GM12878 (cell line): ENCODE measurements around the gene SIRT5. TPM values are rescaled to one million over a fixed set of nuclear protein-coding genes. Genes with fewer than 3 reads are reported as not detected.

Source experiments
- ATAC-seq: fragments of 200-7000 bp; cut with Tn5 transposase; 3 replicates; pipeline ENCODE4 v1.9.1; 2020; ENCODE audit warnings: mild to moderate bottlenecking, moderate library complexity
- BruUV-seq: library from RNA; stranded (reverse); fragments of 400-500 nt; replicated peaks from 2 replicates; lab custom pipeline; 2021; lab: Mats Ljungman, UMichigan
- CTCF ChIA-PET: fragments of 300-600 bp; sonication (Branson Sonifier 250); formaldehyde crosslinking; extraction: SDS; loops from one replicate; lab custom pipeline; 2021; ENCODE audit warnings: inconsistent platforms; lab: Yijun Ruan, JAX
- POLR2A ChIA-PET: fragments of 350-600 bp; formaldehyde crosslinking; extraction: SDS; loops from one replicate; lab custom pipeline; 2021; ENCODE audit warnings: inconsistent platforms; lab: Charles Lee
- RAD21 ChIA-PET: fragments of 300-600 bp; sonication (Branson Sonifier 250); formaldehyde crosslinking; loops from one replicate; lab custom pipeline; 2023; ENCODE audit warnings: antibody characterized with exemption; ENCODE audit not compliant: unreplicated experiment; lab: Charles Lee
- SMC1A ChIA-PET: fragments of 300-600 bp; sonication (Branson Sonifier 250); formaldehyde crosslinking; loops from one replicate; lab custom pipeline; 2023; ENCODE audit not compliant: unreplicated experiment, uncharacterized antibody; lab: Charles Lee
- DNase-seq: peaks from one replicate; pipeline ENCODE4 v3.0.0-alpha.2; 2011; ENCODE audit warnings: low read depth, low spot score
- FAIRE-seq: peaks from 3 replicates; lab custom pipeline; 2011; peaks lifted over from hg19 to GRCh38; lab: Jason Lieb, UNC
- H2AFZ ChIP-seq: 2 replicates; pipeline ENCODE4 v1.6.0; 2011; ENCODE audit warnings: low read depth, low read length, control low read depth; ENCODE audit not compliant: control insufficient read depth
- H3K27ac ChIP-seq: 2 replicates; pipeline ENCODE4 v1.5.1; 2011; ENCODE audit warnings: control low read depth; ENCODE audit not compliant: control insufficient read depth, insufficient read depth
- H3K27me3 ChIP-seq, 2 experiments: replicated peaks in 1 of 2; 2 replicates each; pipeline versions ENCODE4 v1.6.0 to v1.6.1; 2011; ENCODE audit warnings: low read length in 1 of 2; ENCODE audit not compliant: control insufficient read depth in 2 of 2, insufficient read depth in 2 of 2
- H3K36me3 ChIP-seq, 2 experiments: 2 replicates each; pipeline ENCODE4 v1.5.1; 2011; ENCODE audit warnings: low read length in 1 of 2; ENCODE audit not compliant: control insufficient read depth in 2 of 2, insufficient read depth in 2 of 2
- H3K4me1 ChIP-seq: 2 replicates; pipeline ENCODE4 v1.6.1; 2011; ENCODE audit warnings: mild to moderate bottlenecking, low read length, moderate library complexity, mixed read lengths; ENCODE audit not compliant: control insufficient read depth, insufficient read depth
- H3K4me2 ChIP-seq: 2 replicates; pipeline ENCODE4 v1.6.0; 2011; ENCODE audit warnings: control low read depth; ENCODE audit not compliant: control insufficient read depth, insufficient read depth
- H3K4me3 ChIP-seq: fragments of 200-600 bp; sonication (generic); 2 replicates; pipeline ENCODE4 v1.5.1; 2016
- H3K79me2 ChIP-seq: 2 replicates; pipeline ENCODE4 v1.6.0; 2011; ENCODE audit warnings: low read length; ENCODE audit not compliant: control insufficient read depth, insufficient read depth
- H3K9ac ChIP-seq: 2 replicates; pipeline ENCODE4 v1.8.0; 2011; ENCODE audit warnings: low read length, control low read depth, mixed read lengths; ENCODE audit not compliant: control insufficient read depth, insufficient read depth
- H3K9me3 ChIP-seq: replicated peaks from 3 replicates; pipeline ENCODE4 v1.5.1; 2011; ENCODE audit warnings: mild to moderate bottlenecking, low read length; ENCODE audit not compliant: control insufficient read depth, insufficient read depth
- H4K20me1 ChIP-seq: 2 replicates; pipeline ENCODE4 v1.6.0; 2011; ENCODE audit not compliant: control insufficient read depth, insufficient read depth
- ATF7 ChIP-seq: fragments of 450-650 bp; IDR thresholded peaks from 2 replicates; pipeline ENCODE4 v1.6.1; 2016; ENCODE audit warnings: low read depth, mild to moderate bottlenecking
- EP300 ChIP-seq, 2 experiments: fragments of 150-350 bp in 1 of 2; IDR thresholded peaks; 2 replicates each; pipeline ENCODE4 v1.6.1; 2011 to 2012; ENCODE audit warnings: low read depth in 2 of 2, low read length in 2 of 2, borderline replicate concordance in 1 of 2, improper control_type of control experiment in 1 of 2, inconsistent platforms in 1 of 2; ENCODE audit not compliant: control insufficient read depth in 1 of 2
- FOS ChIP-seq: IDR thresholded peaks from 3 replicates; pipeline ENCODE4 v1.6.1; 2011; ENCODE audit warnings: borderline replicate concordance; ENCODE audit not compliant: insufficient read length; ENCODE audit errors: extremely low read depth
- KLF5 ChIP-seq: fragments of 450-650 bp; IDR thresholded peaks from 2 replicates; pipeline ENCODE4 v1.6.1; 2014; ENCODE audit warnings: mild to moderate bottlenecking; ENCODE audit not compliant: partially characterized antibody
- MYC ChIP-seq: IDR thresholded peaks from 2 replicates; pipeline ENCODE4 v1.6.1; 2011; ENCODE audit warnings: mild to moderate bottlenecking, low read length, moderate library complexity, inconsistent platforms; ENCODE audit not compliant: insufficient read depth, insufficient replicate concordance, insufficient read length, severe bottlenecking
- NFYB ChIP-seq: IDR thresholded peaks from 2 replicates; pipeline ENCODE4 v1.6.1; 2011; ENCODE audit warnings: low read depth, mild to moderate bottlenecking, low read length, improper control_type of control experiment, moderate library complexity; ENCODE audit not compliant: insufficient read depth
- SMAD5 ChIP-seq: IDR thresholded peaks from 2 replicates; pipeline ENCODE4 v1.6.1; 2016; ENCODE audit warnings: antibody characterized with exemption, low read depth
- STAT3 ChIP-seq: IDR thresholded peaks from 2 replicates; pipeline ENCODE4 v1.6.1; 2011; ENCODE audit warnings: low read depth, low read length, improper control_type of control experiment
- YBX1 ChIP-seq: fragments of 450-650 bp; IDR thresholded peaks from 2 replicates; pipeline ENCODE4 v1.6.1; 2016; ENCODE audit warnings: antibody characterized with exemption
- WGBS: methylation state at CpG from one replicate; pipeline ENCODE4 v1.1.6; 2016; ENCODE audit warnings: low lambda C conversion rate; ENCODE audit not compliant: insufficient replicate concordance, insufficient coverage; ENCODE audit errors: missing lambda C conversion rate; 5-methylcytosine and 5-hydroxymethylcytosine counted together
- in situ Hi-C: fragments of 300-500 bp; cut with MboI; formaldehyde crosslinking; loops from 9 replicates; pipeline ENCODE4 v1.14.3; 2018; ENCODE audit warnings: mixed read lengths
- intact Hi-C: fragments of 100-400 bp; cut with micrococcal nuclease; formaldehyde crosslinking; loops from one replicate; pipeline ENCODE4 v1.14.2; 2022; ENCODE audit not compliant: unreplicated experiment
- polyA plus RNA-seq, 11 experiments: library from polyadenylated mRNA; depleted of rRNA in 4 of 11; unstranded in 6 of 11; stranded (reverse) in 5 of 11; fragments of >200 nt; fragmentation: Nextera tagmentation in 4 of 11; fragmentation: Illumina TruSeq in 1 of 11; extraction: Ambion mirVana in 4 of 11; extraction: Trizol in 1 of 11; gene quantifications; 1 replicate in 1 of 11; 2 replicates in 10 of 11; pipeline versions ENCODE4 v1.2.1 to v1.2.3, GENCODE V29; 2011 to 2016; ENCODE audit warnings: inconsistent platforms in 2 of 11, missing spikeins in 2 of 11, low read depth in 1 of 11
- total RNA-seq, 4 experiments: library from RNA; depleted of rRNA in 3 of 4; stranded (reverse); fragments of >200 nt in 3 of 4; fragmentation: Illumina TruSeq in 1 of 4; extraction: Trizol in 1 of 4; gene quantifications; 2 replicates each; pipeline versions ENCODE4 v1.2.1 to v1.2.3, GENCODE V29; 2013 to 2021

SIRT5 gene
- total and polyA plus RNA-seq, 10 of the 15 experiments (the other 5 are each of a cell fraction or from before 2014, with no cell fraction given) = 1.7 to 12.4 (median 10.0) TPM

GRCh38 chr6:13641315-13641714 lies 66.9 kb downstream of the SIRT5 start:
- RAD21 ChIA-PET = no interaction called here
- FAIRE-seq = no peak
- Histone ChIP-seq H2AFZ (no peak overlapping the region), H3K27ac (no peak overlapping the region), H3K4me2 (no peak overlapping the region), H3K9me3 (no peaks in the 10 kb centered on the region), H3K9ac (no peak overlapping the region), H3K27me3 (no peaks in the 10 kb centered on the region), H3K4me1 (no peaks in the 10 kb centered on the region), H3K4me3 (no peak overlapping the region), H3K36me3 (peaks cover 0 to 4% of the 10 kb centered on the region in 2 experiments; a peak in 1 of 4 replicates), H4K20me1 (no peaks in the 10 kb centered on the region), H3K79me2 (no peaks in the 10 kb centered on the region)
- in situ Hi-C loops (no loop called here), intact Hi-C loops (no loop called here)
- WGBS = 98% methylated on average over 5 of the region's 5 CpGs
- POLR2A ChIA-PET = no interaction called here
- no TSS peak for BruUV-seq
- no peak for DNase-seq
- CTCF ChIA-PET = interaction anchor here (1.0 to 1.4 kb wide), 2 partner anchors 11 to 26 kb away, joined by 3 read pairs; partner anchors contain the start of gene NOL7
- TF ChIP-seq YBX1 (no peak), EP300 (IDR thresholded peaks at IDR 0.05; ENCODE audit: borderline replicate concordance in 1 of 2, control insufficient read depth in 1 of 2, low read depth in 2 of 2, low read length in 2 of 2) (no peak), STAT3 (no peak), FOS (no peak), MYC (no peak), KLF5 (no peak), NFYB (no peak), ATF7 (no peak), SMAD5 (no peak)
- no peak for ATAC-seq
- SMC1A ChIA-PET = interaction anchor here (0.7 kb wide), 1 partner anchor 15 kb away, joined by 3 read pairs; no protein-coding TSS in a partner anchor
